Naive thymus-derived CD8-positive, alpha-beta T cell (primary cell): ENCODE data around the gene ATP10D. TPM values are rescaled to one million over a fixed set of nuclear protein-coding genes. Genes with fewer than 3 reads are reported as not detected.

Experiments
- ATAC-seq, 2 donors: fragments of 150-1000 bp; cut with Tn5 transposase in 1 of 2; sonication (Bioruptor Pico), chemical (Tn5 transposase) in 1 of 2; 1 replicate in 1 of 2; 2 replicates in 1 of 2; pipeline ENCODE4 v1.10.0; 2021; ENCODE audit warnings: mild to moderate bottlenecking in 2 of 2, moderate library complexity in 2 of 2
- POLR2A ChIA-PET: fragments of 350-600 bp; sonication (Branson Sonifier 250); formaldehyde crosslinking; loops from one replicate; lab custom pipeline; 2021; ENCODE audit warnings: antibody characterized with exemption; lab: Charles Lee
- DNase-seq, 10 donors: peaks; one replicate each; pipeline versions ENCODE4 v3.0.0 to v3.0.0-alpha.2; 2020 to 2022
- H3K27ac Mint-ChIP-seq, 10 donors: one replicate each; pipeline ENCODE4 v1.8.0; 2020 to 2022; ENCODE audit warnings: mild to moderate bottlenecking in 10 of 10, mixed read lengths in 10 of 10, moderate library complexity in 4 of 10, inconsistent platforms in 1 of 10
- H3K27me3 Mint-ChIP-seq, 5 donors: one replicate each; pipeline ENCODE4 v1.8.0; 2021 to 2022; ENCODE audit warnings: mixed read lengths in 5 of 5
- H3K36me3 Mint-ChIP-seq, 3 donors: one replicate each; pipeline ENCODE4 v1.8.0; 2020 to 2022; ENCODE audit warnings: mixed read lengths in 3 of 3, mild to moderate bottlenecking in 2 of 3, inconsistent platforms in 1 of 3
- H3K4me1 Mint-ChIP-seq, 4 donors: one replicate each; pipeline ENCODE4 v1.8.0; 2021 to 2022; ENCODE audit warnings: mixed read lengths in 4 of 4
- H3K4me3 Mint-ChIP-seq, 10 donors: one replicate each; pipeline ENCODE4 v1.8.0; 2020 to 2022; ENCODE audit warnings: mild to moderate bottlenecking in 10 of 10, mixed read lengths in 10 of 10, moderate library complexity in 6 of 10, inconsistent platforms in 1 of 10
- H3K9me3 Mint-ChIP-seq, 9 donors: one replicate each; pipeline ENCODE4 v1.8.0; 2020 to 2022; ENCODE audit warnings: mixed read lengths in 9 of 9, mild to moderate bottlenecking in 3 of 9, inconsistent platforms in 1 of 9, moderate library complexity in 1 of 9
- polyA plus RNA-seq, 3 donors: library from polyadenylated mRNA; unstranded; fragments of 300-500 nt; fragmentation: Illumina TruSeq; gene quantifications; one replicate each; pipeline ENCODE4 v1.2.3, GENCODE V29; 2021
- total RNA-seq, 8 experiments: library from RNA in 2 of 8; stranded (reverse) in 2 of 8; gene quantifications; one replicate each; pipeline ENCODE4 v1.2.3 and lab custom pipeline; 2021 to 2026

The ATP10D gene
- total and polyA plus RNA-seq, 5 experiments from 2014 or later = 2.7 to 14.9 (median 5.1) TPM

- H3K27ac Mint-ChIP-seq = no peak overlapping the region
- H3K9me3 Mint-ChIP-seq = no peaks in the 10 kb centered on the region
- DNase-seq (no peak), ATAC-seq (no peak)
- POLR2A ChIA-PET = no interaction called here
- H3K4me3 Mint-ChIP-seq = no peak overlapping the region
- peaks cover 6 to 14% (median 11%) of the 10 kb centered on the region in 3 donors for H3K36me3 Mint-ChIP-seq
- peaks cover 0 to 5% (median under 1%) of the 10 kb centered on the region in 4 donors for H3K4me1 Mint-ChIP-seq
- no peaks in the 10 kb centered on the region for H3K27me3 Mint-ChIP-seq
Measured at GRCh38 chr4:47567511-47567910, 82.4 kb downstream of the ATP10D start.

GRCh38 chr4:47570816-47571215, 85.7 kb downstream of the ATP10D start:
- no peak for ATAC-seq
- POLR2A ChIA-PET = no interaction called here
- Mint-ChIP-seq H3K4me1 (peaks cover 0 to 1% (median 0%) of the 10 kb centered on the region in 4 donors), H3K36me3 (peaks cover 6 to 31% (median 18%) of the 10 kb centered on the region in 3 donors), H3K4me3 (no peak overlapping the region), H3K27ac (no peak overlapping the region), H3K27me3 (no peaks in the 10 kb centered on the region), H3K9me3 (no peaks in the 10 kb centered on the region)
- no peak for DNase-seq

- POLR2A ChIA-PET = no interaction called here
- ATAC-seq (no peak), DNase-seq (no peak)
- Mint-ChIP-seq H3K9me3 (no peaks in the 10 kb centered on the region), H3K27ac (no peak overlapping the region), H3K4me1 (peaks cover 0 to 1% (median 0%) of the 10 kb centered on the region in 4 donors), H3K27me3 (no peaks in the 10 kb centered on the region), H3K36me3 (peaks cover 15 to 45% (median 32%) of the 10 kb centered on the region in 3 donors), H3K4me3 (no peak overlapping the region)
Measured at GRCh38 chr4:47572981-47573380, 87.9 kb downstream of the ATP10D start.

- DNase-seq (no peak), ATAC-seq (no peak)
- Mint-ChIP-seq H3K4me3 (no peak overlapping the region), H3K4me1 (no peaks in the 10 kb centered on the region), H3K36me3 (peaks cover 24 to 59% (median 47%) of the 10 kb centered on the region in 3 donors), H3K27me3 (no peaks in the 10 kb centered on the region), H3K27ac (no peak overlapping the region), H3K9me3 (no peaks in the 10 kb centered on the region)
- POLR2A ChIA-PET = no interaction called here
Measured at GRCh38 chr4:47577779-47578553, 92.9 kb downstream of the ATP10D start.

- Mint-ChIP-seq H3K27ac (no peak overlapping the region), H3K4me3 (no peak overlapping the region), H3K27me3 (no peaks in the 10 kb centered on the region), H3K9me3 (no peaks in the 10 kb centered on the region), H3K4me1 (no peaks in the 10 kb centered on the region), H3K36me3 (peaks cover 24 to 53% (median 47%) of the 10 kb centered on the region in 3 donors)
- DNase-seq (no peak), ATAC-seq (no peak)
- POLR2A ChIA-PET = no interaction called here
Measured at GRCh38 chr4:47579235-47579634, 94.2 kb downstream of the ATP10D start.

GRCh38 chr4:47590325-47590724, 105.2 kb downstream of the ATP10D start:
- ATAC-seq (no peak), DNase-seq (no peak)
- peaks cover 0 to 12% (median 3%) of the 10 kb centered on the region in 9 donors for H3K9me3 Mint-ChIP-seq
- POLR2A ChIA-PET = no interaction called here
- no peaks in the 10 kb centered on the region for H3K27me3 Mint-ChIP-seq
- H3K4me1 Mint-ChIP-seq = no peaks in the 10 kb centered on the region
- H3K36me3 Mint-ChIP-seq = peaks cover 21 to 63% (median 28%) of the 10 kb centered on the region in 3 donors
- H3K4me3 Mint-ChIP-seq = no peak overlapping the region
- no peak overlapping the region for H3K27ac Mint-ChIP-seq

GRCh38 chr4:47597696-47598095, 112.6 kb downstream of the ATP10D start:
- Mint-ChIP-seq H3K4me1 (no peaks in the 10 kb centered on the region), H3K36me3 (peaks cover 0 to 4% (median 3%) of the 10 kb centered on the region in 3 donors), H3K27ac (no peak overlapping the region), H3K4me3 (no peak overlapping the region), H3K9me3 (no peaks in the 10 kb centered on the region), H3K27me3 (no peaks in the 10 kb centered on the region)
- no peak for ATAC-seq
- POLR2A ChIA-PET = no interaction called here
- no peak for DNase-seq

- DNase-seq = no peak
- POLR2A ChIA-PET = no interaction called here
- ATAC-seq = no peak
- Mint-ChIP-seq H3K27ac (no peak overlapping the region), H3K4me3 (no peak overlapping the region), H3K4me1 (no peaks in the 10 kb centered on the region), H3K27me3 (no peaks in the 10 kb centered on the region), H3K36me3 (peaks cover 0 to 4% (median 4%) of the 10 kb centered on the region in 3 donors), H3K9me3 (peaks cover 0 to 3% (median 0%) of the 10 kb centered on the region in 9 donors)
Measured at GRCh38 chr4:47598320-47598719, 113.2 kb downstream of the ATP10D start.

GRCh38 chr4:47598896-47599295, 113.8 kb downstream of the ATP10D start:
- Mint-ChIP-seq H3K36me3 (peaks cover 0 to 7% (median 4%) of the 10 kb centered on the region in 3 donors), H3K4me3 (no peak overlapping the region), H3K9me3 (peaks cover 0 to 4% (median 0%) of the 10 kb centered on the region in 9 donors), H3K4me1 (no peaks in the 10 kb centered on the region), H3K27me3 (no peaks in the 10 kb centered on the region), H3K27ac (no peak overlapping the region)
- DNase-seq (no peak), ATAC-seq (no peak)
- POLR2A ChIA-PET = no interaction called here

- peaks cover 0 to 10% (median 7%) of the 10 kb centered on the region in 3 donors for H3K36me3 Mint-ChIP-seq
- DNase-seq (no peak), ATAC-seq (no peak)
- H3K4me1 Mint-ChIP-seq = no peaks in the 10 kb centered on the region
- peaks cover 0 to 12% (median 1%) of the 10 kb centered on the region in 5 donors for H3K27me3 Mint-ChIP-seq
- peaks cover 0 to 14% (median 2%) of the 10 kb centered on the region in 9 donors for H3K9me3 Mint-ChIP-seq
- H3K4me3 Mint-ChIP-seq = no peak overlapping the region
- H3K27ac Mint-ChIP-seq = no peak overlapping the region
- POLR2A ChIA-PET = no interaction called here
Measured at GRCh38 chr4:47606482-47606881, 121.4 kb downstream of the ATP10D start.

- no peak overlapping the region for H3K4me3 Mint-ChIP-seq
- no peaks in the 10 kb centered on the region for H3K4me1 Mint-ChIP-seq
- no peak overlapping the region for H3K27ac Mint-ChIP-seq
- no peaks in the 10 kb centered on the region for H3K9me3 Mint-ChIP-seq
- POLR2A ChIA-PET = no interaction called here
- H3K27me3 Mint-ChIP-seq = peaks cover 1 to 10% (median 3%) of the 10 kb centered on the region in 5 donors
- DNase-seq = no peak
- ATAC-seq = no peak
- no peaks in the 10 kb centered on the region for H3K36me3 Mint-ChIP-seq
Measured at GRCh38 chr4:47612116-47613023, 127.3 kb downstream of the ATP10D start.

- Mint-ChIP-seq H3K9me3 (no peaks in the 10 kb centered on the region), H3K27me3 (peaks cover 1 to 10% (median 3%) of the 10 kb centered on the region in 5 donors), H3K4me1 (no peaks in the 10 kb centered on the region), H3K4me3 (no peak overlapping the region), H3K27ac (no peak overlapping the region), H3K36me3 (no peaks in the 10 kb centered on the region)
- no peak for ATAC-seq
- DNase-seq = no peak
- POLR2A ChIA-PET = no interaction called here
Measured at GRCh38 chr4:47615385-47615784, 130.3 kb downstream of the ATP10D start.

- POLR2A ChIA-PET = no interaction called here
- Mint-ChIP-seq H3K4me1 (no peaks in the 10 kb centered on the region), H3K9me3 (peaks cover 0 to 1% (median 0%) of the 10 kb centered on the region in 9 donors), H3K36me3 (peaks cover 0 to under 1% (median 0%) of the 10 kb centered on the region in 3 donors), H3K4me3 (no peak overlapping the region), H3K27me3 (peaks cover under 1 to 4% (median 3%) of the 10 kb centered on the region in 5 donors), H3K27ac (no peak overlapping the region)
- DNase-seq (no peak), ATAC-seq (no peak)
Measured at GRCh38 chr4:47617607-47618006, 132.5 kb downstream of the ATP10D start.
